Pulmonary artery endothelial cell (primary cell): ENCODE measurements around the gene ATXN1. TPM values are rescaled to one million over a fixed set of nuclear protein-coding genes. Genes with fewer than 3 reads are reported as not detected.
A peak's percentile ranks its signal among the peaks of the same experiment; 100 is the strongest.

Experiments
- DNase-seq: peaks from one replicate; pipeline ENCODE4 v3.0.0-alpha.2; 2011; ENCODE audit warnings: low read depth, low spot score
- total RNA-seq: library from RNA; depleted of rRNA; stranded (reverse); fragments of >200 nt; gene quantifications from 2 replicates; pipeline ENCODE4 v1.2.3, GENCODE V29; 2014

ATXN1 gene
- total RNA-seq, 1 donor from 2014 or later: 14.2 TPM

- DNase-seq: no peak
Observed at GRCh38 chr6:16747232-16748024, 13.8 kb downstream of the ATXN1 start.

GRCh38 chr6:16746812-16747211 lies 14.4 kb downstream of the ATXN1 start:
- DNase-seq: no peak

- DNase-seq: no peak
Observed at GRCh38 chr6:16746401-16746800, 14.9 kb downstream of the ATXN1 start.

- DNase-seq: no peak
Observed at GRCh38 chr6:16743664-16744210, 17.5 kb downstream of the ATXN1 start.

GRCh38 chr6:16742116-16742515 lies 19.1 kb downstream of the ATXN1 start:
- DNase-seq: no peak

GRCh38 chr6:16741112-16742016 lies 19.9 kb downstream of the ATXN1 start:
- DNase-seq: no peak

GRCh38 chr6:16740097-16740496 lies 21.2 kb downstream of the ATXN1 start:
- DNase-seq: no peak

GRCh38 chr6:16739329-16739801 lies 21.9 kb downstream of the ATXN1 start:
- DNase-seq: no peak

GRCh38 chr6:16737925-16738324 lies 23.3 kb downstream of the ATXN1 start:
- no peak for DNase-seq

GRCh38 chr6:16736856-16737775 lies 24.1 kb downstream of the ATXN1 start:
- DNase-seq: peak; percentile 71

- no peak for DNase-seq
Observed at GRCh38 chr6:16735014-16735413, 26.2 kb downstream of the ATXN1 start.

GRCh38 chr6:16733085-16733484 lies 28.2 kb downstream of the ATXN1 start:
- DNase-seq: no peak

- no peak for DNase-seq
Observed at GRCh38 chr6:16731478-16732051, 29.7 kb downstream of the ATXN1 start.

GRCh38 chr6:16730738-16731477 lies 30.4 kb downstream of the ATXN1 start:
- no peak for DNase-seq

GRCh38 chr6:16729744-16730143 lies 31.5 kb downstream of the ATXN1 start:
- DNase-seq: no peak

GRCh38 chr6:16729183-16729691 lies 32.0 kb downstream of the ATXN1 start:
- DNase-seq: no peak

- DNase-seq: no peak
Observed at GRCh38 chr6:16728513-16729182, 32.6 kb downstream of the ATXN1 start.

GRCh38 chr6:16727996-16728395 lies 33.3 kb downstream of the ATXN1 start:
- DNase-seq: no peak
